Erythroblast (primary cell): Measurements from ENCODE around the gene COL4A2.

Experiments
- GATA1 ChIP-seq: IDR thresholded peaks from 2 replicates; pipeline ENCODE4 v1.6.1; 2011; ENCODE audit warnings: low read depth, mild to moderate bottlenecking, control low read depth, low read length, moderate library complexity
- POLR2A ChIP-seq: IDR thresholded peaks from 2 replicates; pipeline ENCODE4 v1.6.1; 2011; ENCODE audit warnings: mild to moderate bottlenecking, low read length

- TF ChIP-seq POLR2A (no peak), GATA1 (no peak)
These were observed 2.8 kb upstream of the COL4A2 start for GRCh38 chr13:110304256-110304655.
